Thyroid gland (tissue), 4 donors: ENCODE results near the gene NUPR2.

ENCODE experiments used
- POLR2A ChIP-seq, 2 donors: fragments of 450-650 bp; IDR thresholded peaks; one replicate each; pipeline ENCODE4 v1.6.1; 2017; ENCODE audit warnings: antibody characterized with exemption in 2 of 2, mild to moderate bottlenecking in 2 of 2, moderate library complexity in 1 of 2
- TF ChIP-seq, protein P1 (sequence below), 6 experiments: fragments of 200-600 bp in 3 of 6; fragments of 450-650 bp in 3 of 6; sonication (generic) in 3 of 6; IDR thresholded peaks; one replicate each; pipeline ENCODE4 v1.5.1; 2016 to 2019; ENCODE audit warnings: antibody characterized with exemption in 6 of 6, mild to moderate bottlenecking in 2 of 6, inconsistent platforms in 1 of 6, moderate library complexity in 1 of 6

DNA sequence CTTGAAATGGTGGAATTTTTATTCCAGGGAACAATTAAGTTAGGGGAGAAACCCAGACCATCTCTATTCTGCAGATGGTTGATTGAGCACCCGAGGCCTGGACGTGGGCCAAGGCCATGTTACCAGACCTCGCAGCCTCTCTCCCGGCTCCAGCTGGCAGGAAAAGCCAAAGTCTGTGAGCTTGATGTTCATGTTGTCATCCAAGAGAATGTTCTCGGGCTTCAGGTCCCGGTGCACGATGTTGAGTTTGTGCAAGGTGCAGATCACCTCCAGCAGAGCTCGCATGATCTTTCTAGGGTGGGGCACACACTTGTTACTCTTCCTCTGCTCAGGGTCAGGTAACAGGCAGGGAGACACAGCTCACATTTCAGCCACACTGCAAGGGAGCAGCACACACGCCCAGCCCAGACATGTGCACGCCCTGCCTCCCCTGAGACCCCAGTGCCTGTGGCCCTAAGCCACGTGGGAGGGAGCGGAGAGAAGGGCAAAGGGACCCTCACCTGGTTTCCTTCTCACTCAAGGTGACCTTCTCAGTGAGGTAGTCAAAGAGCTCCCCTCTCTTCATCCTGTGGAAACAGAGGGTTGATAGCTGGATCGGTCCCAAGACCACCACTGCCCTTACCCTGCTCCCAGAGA lies 32.9 kb downstream of the NUPR2 start:
- TF ChIP-seq, protein P1, sequence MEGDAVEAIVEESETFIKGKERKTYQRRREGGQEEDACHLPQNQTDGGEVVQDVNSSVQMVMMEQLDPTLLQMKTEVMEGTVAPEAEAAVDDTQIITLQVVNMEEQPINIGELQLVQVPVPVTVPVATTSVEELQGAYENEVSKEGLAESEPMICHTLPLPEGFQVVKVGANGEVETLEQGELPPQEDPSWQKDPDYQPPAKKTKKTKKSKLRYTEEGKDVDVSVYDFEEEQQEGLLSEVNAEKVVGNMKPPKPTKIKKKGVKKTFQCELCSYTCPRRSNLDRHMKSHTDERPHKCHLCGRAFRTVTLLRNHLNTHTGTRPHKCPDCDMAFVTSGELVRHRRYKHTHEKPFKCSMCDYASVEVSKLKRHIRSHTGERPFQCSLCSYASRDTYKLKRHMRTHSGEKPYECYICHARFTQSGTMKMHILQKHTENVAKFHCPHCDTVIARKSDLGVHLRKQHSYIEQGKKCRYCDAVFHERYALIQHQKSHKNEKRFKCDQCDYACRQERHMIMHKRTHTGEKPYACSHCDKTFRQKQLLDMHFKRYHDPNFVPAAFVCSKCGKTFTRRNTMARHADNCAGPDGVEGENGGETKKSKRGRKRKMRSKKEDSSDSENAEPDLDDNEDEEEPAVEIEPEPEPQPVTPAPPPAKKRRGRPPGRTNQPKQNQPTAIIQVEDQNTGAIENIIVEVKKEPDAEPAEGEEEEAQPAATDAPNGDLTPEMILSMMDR (IDR thresholded peaks at IDR 0.05) = no peak
- TF ChIP-seq POLR2A (IDR thresholded peaks at IDR 0.05) = no peak
